A549 treated with AZD9567 at 1 μM for 4 hours (cell line): ENCODE measurements around the gene SOX2. TPM values are rescaled to one million over a fixed set of nuclear protein-coding genes. Genes with fewer than 3 reads are reported as not detected.

Experiments
- total RNA-seq: library from RNA; stranded (reverse); fragments of 200-300 nt; extraction: Qiagen RNA extraction; gene quantifications from 5 replicates; pipeline ENCODE4 v1.2.3, GENCODE V29; 2022; ENCODE audit not compliant: insufficient read depth

SOX2 gene
- 0.38 to 0.64 TPM (median 0.46 TPM) in 4 of 5 replicates, not detected in the other for total RNA-seq

DNA sequence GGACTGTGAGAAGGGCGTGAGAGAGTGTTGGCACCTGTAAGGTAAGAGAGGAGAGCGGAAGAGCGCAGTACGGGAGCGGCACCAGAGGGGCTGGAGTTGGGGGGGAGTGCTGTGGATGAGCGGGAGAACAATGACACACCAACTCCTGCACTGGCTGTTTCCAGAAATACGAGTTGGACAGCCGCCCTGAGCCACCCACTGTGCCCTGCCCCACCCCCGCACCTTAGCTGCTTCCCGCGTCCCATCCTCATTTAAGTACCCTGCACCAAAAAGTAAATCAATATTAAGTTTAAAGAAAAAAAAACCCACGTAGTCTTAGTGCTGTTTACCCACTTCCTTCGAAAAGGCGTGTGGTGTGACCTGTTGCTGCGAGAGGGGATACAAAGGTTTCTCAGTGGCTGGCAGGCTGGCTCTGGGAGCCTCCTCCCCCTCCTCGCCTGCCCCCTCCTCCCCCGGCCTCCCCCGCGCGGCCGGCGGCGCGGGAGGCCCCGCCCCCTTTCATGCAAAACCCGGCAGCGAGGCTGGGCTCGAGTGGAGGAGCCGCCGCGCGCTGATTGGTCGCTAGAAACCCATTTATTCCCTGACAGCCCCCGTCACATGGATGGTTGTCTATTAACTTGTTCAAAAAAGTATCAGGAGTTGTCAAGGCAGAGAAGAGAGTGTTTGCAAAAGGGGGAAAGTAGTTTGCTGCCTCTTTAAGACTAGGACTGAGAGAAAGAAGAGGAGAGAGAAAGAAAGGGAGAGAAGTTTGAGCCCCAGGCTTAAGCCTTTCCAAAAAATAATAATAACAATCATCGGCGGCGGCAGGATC lies at the start of gene SOX2:
SOX2 (plus strand) TSS at position 601 of the 811 bp plus-strand sequence. CDS start 436 bp downstream, outside the sequence.

